Erythroblast (primary cell): ENCODE measurements around the gene NOL7.

Experiments used
- GATA1 ChIP-seq: IDR thresholded peaks from 2 replicates; pipeline ENCODE4 v1.6.1; 2011; ENCODE audit warnings: low read depth, mild to moderate bottlenecking, control low read depth, low read length, moderate library complexity
- POLR2A ChIP-seq: IDR thresholded peaks from 2 replicates; pipeline ENCODE4 v1.6.1; 2011; ENCODE audit warnings: mild to moderate bottlenecking, low read length

DNA sequence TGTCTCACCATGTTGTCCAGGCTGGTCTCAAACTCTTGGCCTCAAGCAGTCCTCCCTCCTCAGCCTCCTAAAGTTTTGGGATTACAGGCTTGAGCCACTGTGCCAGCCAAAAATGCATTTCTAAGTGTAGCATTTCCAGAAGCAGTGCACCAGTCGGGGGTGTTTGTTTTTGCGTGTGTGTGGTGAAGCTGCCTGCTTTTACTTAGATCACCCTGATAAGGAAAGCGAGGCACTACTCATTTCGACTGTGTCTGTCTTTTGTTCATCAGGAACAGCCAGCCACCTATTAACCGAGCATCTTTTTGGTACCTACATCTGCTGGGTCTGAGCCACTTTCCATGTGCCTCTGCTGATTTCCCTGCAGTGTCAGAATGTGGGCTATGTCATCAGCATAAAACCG is 22.0 kb upstream of the NOL7 start:
- TF ChIP-seq POLR2A, result no peak
- no peak for TF ChIP-seq GATA1
